SH-SY5Y (cell line): ENCODE results near the gene TRIM62.

Experiments used
- GATA2 ChIP-seq: IDR thresholded peaks from 2 replicates; pipeline ENCODE4 v1.6.1; 2011; ENCODE audit warnings: mild to moderate bottlenecking, low read depth, low read length
- GATA3 ChIP-seq: IDR thresholded peaks from 2 replicates; pipeline ENCODE4 v1.6.1; 2011; ENCODE audit warnings: low read depth, mild to moderate bottlenecking, low read length, moderate library complexity

DNA sequence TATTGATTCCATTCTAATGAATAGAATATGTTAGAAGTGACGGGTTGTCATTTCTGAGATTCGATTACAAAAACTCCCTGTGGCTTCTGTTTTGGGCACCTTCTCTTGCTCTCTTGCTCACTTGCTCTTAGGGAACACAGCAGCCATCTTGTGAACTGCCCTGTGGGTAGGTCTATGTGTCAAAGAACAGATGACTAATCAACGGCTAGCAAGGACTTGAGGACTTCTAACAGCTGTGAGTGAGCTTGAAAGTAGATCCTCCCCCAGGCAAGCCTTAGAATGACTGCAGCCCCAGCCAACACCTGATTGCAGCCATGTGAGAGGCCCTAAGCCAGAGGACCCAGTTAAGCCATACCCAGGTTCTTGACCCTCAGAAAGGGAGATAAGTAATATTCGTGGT lies 51.5 kb downstream of the TRIM62 start:
- TF ChIP-seq GATA2: no peak
- no peak for TF ChIP-seq GATA3
